IPS DF 4.7 (cell line): ENCODE data around the gene HOXD3.

Experiments
- DNase-seq: peaks from one replicate; pipeline ENCODE4 v3.0.0-alpha.2; 2013; ENCODE audit warnings: low spot score; ENCODE audit errors: extremely low read depth

The HOXD3 gene

GRCh38 chr2:176121190-176122051 is 35.7 kb upstream of the HOXD3 start:
- DNase-seq: no peak

- DNase-seq: no peak
Observed at GRCh38 chr2:176122052-176122682, 34.9 kb upstream of the HOXD3 start.

- DNase-seq: no peak
Observed at GRCh38 chr2:176122683-176123410, 34.3 kb upstream of the HOXD3 start, which contains the start of gene HOXD9. TSS of gene HOXD9 (plus strand) at chr2:176122719. CDS start at chr2:176122769, 50 bp downstream.

GRCh38 chr2:176123411-176124109 is 33.5 kb upstream of the HOXD3 start:
- DNase-seq: no peak

- DNase-seq: no peak
Observed at GRCh38 chr2:176124110-176124946, 32.8 kb upstream of the HOXD3 start.

- DNase-seq: no peak
Observed at GRCh38 chr2:176124947-176125771, 31.9 kb upstream of the HOXD3 start.

- no peak for DNase-seq
Observed at GRCh38 chr2:176125772-176126054, 31.4 kb upstream of the HOXD3 start.

GRCh38 chr2:176126929-176127773 is 30.0 kb upstream of the HOXD3 start:
- no peak for DNase-seq

- DNase-seq: no peak
Observed at GRCh38 chr2:176127774-176128072, 29.4 kb upstream of the HOXD3 start.

GRCh38 chr2:176128172-176128981 is 28.7 kb upstream of the HOXD3 start:
- DNase-seq: no peak

- no peak for DNase-seq
Observed at GRCh38 chr2:176128982-176129796, 27.9 kb upstream of the HOXD3 start, which contains the start of gene HOXD8. TSS of gene HOXD8 (plus strand) at chr2:176129705. CDS start at chr2:176130367, 662 bp downstream.

- DNase-seq: no peak
Observed at GRCh38 chr2:176129813-176130146, 27.3 kb upstream of the HOXD3 start.

- no peak for DNase-seq
Observed at GRCh38 chr2:176130147-176130956, 26.8 kb upstream of the HOXD3 start.

GRCh38 chr2:176130957-176131847 is 25.9 kb upstream of the HOXD3 start:
- no peak for DNase-seq

GRCh38 chr2:176131848-176132158 is 25.3 kb upstream of the HOXD3 start:
- DNase-seq: no peak
